A549 treated with CpdA at 1 μM for 4 hours (cell line): Measurements from ENCODE around the gene SCTR. TPM values are rescaled to one million over a fixed set of nuclear protein-coding genes. Genes with fewer than 3 reads are reported as not detected.

Experiments used
- total RNA-seq: library from RNA; stranded (reverse); fragments of 200-300 nt; extraction: Qiagen RNA extraction; gene quantifications from 5 replicates; pipeline ENCODE4 v1.2.3, GENCODE V29; 2022; ENCODE audit warnings: low read depth

Gene SCTR
- not detected in 5 replicates for total RNA-seq

DNA sequence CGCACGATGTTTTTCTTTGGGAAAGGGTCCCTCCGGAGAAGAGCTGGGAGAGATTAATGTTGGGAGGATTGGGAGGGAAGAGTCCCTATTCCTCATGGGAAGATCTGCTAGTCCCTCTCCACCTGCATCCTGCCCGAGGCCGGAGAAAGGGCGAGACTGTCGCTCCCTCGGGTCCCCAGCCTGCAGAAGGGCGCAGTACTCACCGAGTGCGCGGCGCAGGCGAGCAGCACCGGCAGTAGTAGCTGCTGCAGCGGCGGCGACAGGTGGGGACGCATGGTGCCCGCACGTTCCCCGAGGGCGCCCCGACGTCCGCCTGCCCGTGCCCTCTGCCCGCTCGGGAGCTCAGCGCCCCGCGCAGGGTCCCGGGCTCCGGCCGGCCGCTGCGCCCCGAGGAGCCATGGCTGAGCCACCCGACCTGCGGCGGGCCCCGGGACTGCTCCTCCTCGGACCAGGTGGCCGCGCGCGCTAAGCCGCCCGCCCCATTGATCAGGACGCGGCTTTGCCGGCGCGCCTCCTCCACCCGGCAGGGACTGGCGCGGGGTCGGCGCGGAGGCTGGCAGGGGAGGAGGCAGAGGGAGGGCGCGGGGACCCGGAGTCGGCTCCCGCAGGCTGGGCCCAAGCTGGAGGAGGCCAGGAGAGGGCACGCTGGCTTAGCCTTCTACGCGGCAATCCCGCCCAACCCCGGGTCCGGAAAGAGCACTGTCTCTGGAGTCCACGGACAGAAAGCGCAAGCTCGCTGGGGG lies at the start of gene SCTR:
Gene SCTR (minus strand): TSS at position 532 of the 743 bp plus-strand sequence. CDS start 257 bp downstream, at position 275.

DNA sequence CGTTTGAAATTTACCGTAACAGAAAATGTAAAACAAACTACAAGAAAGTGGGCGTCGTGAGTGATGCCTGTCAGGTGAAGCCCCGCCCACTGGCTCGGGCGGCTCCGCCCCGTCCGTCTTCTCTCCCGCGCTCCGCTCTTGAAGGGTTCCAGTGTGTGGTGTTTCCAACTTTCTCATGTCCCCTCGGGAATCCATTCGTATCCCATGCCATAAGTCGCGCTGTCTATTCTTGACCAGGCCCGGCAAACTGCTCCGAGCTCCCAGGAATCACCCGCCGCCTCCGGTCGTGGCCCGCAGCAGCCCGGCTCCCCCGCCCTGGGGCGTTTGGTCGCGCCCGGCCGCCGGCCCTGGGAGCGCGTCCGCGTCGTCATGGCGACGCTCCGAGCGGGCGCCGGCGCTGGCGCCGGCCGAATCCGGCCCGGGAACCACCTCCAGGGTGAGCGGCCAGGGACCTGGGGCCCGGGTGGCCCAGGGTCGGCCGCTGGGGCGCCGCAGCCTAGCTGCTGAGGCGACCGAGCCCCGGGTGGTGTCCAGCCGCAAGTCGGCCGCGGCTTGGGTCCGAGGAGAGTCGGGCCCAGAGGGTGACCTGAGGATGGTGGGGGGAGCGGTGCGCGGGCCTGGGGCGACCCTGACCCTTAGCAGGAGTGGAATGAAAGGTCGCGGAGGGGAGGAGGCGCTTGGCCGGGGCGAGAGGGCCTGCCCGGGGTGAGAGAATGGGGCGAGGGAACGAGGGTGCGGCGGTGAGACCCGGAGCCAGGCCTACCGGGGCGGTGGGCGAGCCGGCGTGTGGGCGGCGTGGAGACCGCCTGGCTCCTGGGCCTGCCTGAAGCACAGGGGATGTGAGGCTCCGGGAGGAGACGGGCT lies 20.0 kb upstream of the SCTR start, which contains the start of gene CFAP221:
Gene CFAP221 (plus strand): TSS at position 375 of the 864 bp plus-strand sequence. CDS start 1,683 bp downstream, outside the sequence.

DNA sequence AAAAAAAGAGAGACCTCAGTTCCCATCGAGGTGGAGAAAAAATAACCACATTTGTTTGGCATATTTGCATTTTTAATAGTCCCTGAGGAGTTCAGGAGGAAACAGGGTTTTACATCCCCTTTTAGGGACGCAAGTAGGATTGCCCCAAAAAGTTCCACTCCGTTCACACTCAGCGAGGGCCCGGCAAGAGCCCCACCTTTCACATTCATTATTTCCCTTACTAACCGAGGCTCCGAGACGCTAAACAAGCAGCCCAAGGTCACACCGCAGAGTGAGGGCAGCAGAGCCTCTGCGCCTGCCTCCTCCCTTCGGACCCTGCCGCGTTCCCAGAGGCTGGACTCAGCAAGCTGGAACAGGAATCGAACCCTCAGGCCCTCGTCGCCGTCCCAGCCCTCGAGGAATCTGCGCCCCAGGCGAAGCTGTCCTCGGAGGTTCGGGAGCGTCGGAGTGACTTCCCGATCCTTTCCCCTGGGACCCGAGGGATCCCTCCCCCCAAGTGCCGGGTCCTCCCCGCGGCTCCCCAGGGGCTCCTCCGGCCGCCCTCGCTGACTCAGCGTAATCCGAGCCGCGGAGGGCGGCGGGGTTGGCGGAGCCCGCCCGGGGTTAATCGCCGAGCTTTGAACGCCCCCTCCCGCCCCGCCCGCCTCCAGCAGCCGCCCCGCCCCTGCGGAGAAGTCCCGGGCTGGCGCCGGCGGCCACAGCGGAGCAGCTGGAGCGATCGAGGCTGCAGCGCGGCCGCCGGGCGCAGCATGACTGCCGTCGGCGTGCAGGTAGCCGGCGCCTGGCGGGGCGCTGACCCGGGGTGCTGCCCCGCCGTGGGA lies 92.9 kb downstream of the SCTR start, which contains the start of gene TMEM37:
Gene TMEM37 (plus strand): TSS at position 700 of the 821 bp plus-strand sequence. CDS start 50 bp downstream, at position 750.

Other genes starting within 250 kb of the SCTR start
- 10.7 to 15.3 TPM (median 12.0 TPM) in 5 replicates for gene C2orf76, start 157.6 kb downstream of the SCTR start, total RNA-seq
- gene DBI, start 157.5 kb downstream of the SCTR start, total RNA-seq = 389 to 486 TPM (median 405 TPM) in 5 replicates
- gene TMEM37, start 92.6 kb downstream of the SCTR start, total RNA-seq = 1.2 to 2.1 TPM (median 1.9 TPM) in 5 replicates
- gene CFAP221, start 20.0 kb upstream of the SCTR start, total RNA-seq = 0.25 to 0.92 TPM (median 0.34 TPM) in 5 replicates
- 24.4 to 28.8 TPM (median 25.6 TPM) in 5 replicates for gene TMEM177, start 154.7 kb upstream of the SCTR start, total RNA-seq
- gene PTPN4, start 235.4 kb upstream of the SCTR start, total RNA-seq = 16.2 to 33.2 TPM (median 17.6 TPM) in 5 replicates